HFF-Myc (cell line): ENCODE measurements around the gene FAM83C.
"Not testable (repeated sequence)": the region's sequence is repeated elsewhere in the genome, so short reads cannot be mapped to it uniquely, and the experiment has no call there.

Experiments
- DNase-seq: peaks from one replicate; pipeline ENCODE4 v3.0.0-alpha.2; 2011; ENCODE audit warnings: low read depth; ENCODE audit errors: extremely low read depth
- H3K4me3 ChIP-seq: replicated peaks from 2 replicates; pipeline ENCODE4 v1.5.1; 2011; ENCODE audit warnings: low read depth, mild to moderate bottlenecking, control low read depth, low read length
- TF ChIP-seq, protein P1 (sequence below): IDR thresholded peaks from 2 replicates; pipeline ENCODE4 v1.5.1; 2012; ENCODE audit warnings: mild to moderate bottlenecking, low read depth, low read length, control low read depth; ENCODE audit errors: missing control alignments

Gene FAM83C

GRCh38 chr20:35270021-35270902, 22.0 kb downstream of the FAM83C start:
- no peak overlapping the region for H3K4me3 ChIP-seq
- DNase-seq: no peak
- TF ChIP-seq, protein P1, sequence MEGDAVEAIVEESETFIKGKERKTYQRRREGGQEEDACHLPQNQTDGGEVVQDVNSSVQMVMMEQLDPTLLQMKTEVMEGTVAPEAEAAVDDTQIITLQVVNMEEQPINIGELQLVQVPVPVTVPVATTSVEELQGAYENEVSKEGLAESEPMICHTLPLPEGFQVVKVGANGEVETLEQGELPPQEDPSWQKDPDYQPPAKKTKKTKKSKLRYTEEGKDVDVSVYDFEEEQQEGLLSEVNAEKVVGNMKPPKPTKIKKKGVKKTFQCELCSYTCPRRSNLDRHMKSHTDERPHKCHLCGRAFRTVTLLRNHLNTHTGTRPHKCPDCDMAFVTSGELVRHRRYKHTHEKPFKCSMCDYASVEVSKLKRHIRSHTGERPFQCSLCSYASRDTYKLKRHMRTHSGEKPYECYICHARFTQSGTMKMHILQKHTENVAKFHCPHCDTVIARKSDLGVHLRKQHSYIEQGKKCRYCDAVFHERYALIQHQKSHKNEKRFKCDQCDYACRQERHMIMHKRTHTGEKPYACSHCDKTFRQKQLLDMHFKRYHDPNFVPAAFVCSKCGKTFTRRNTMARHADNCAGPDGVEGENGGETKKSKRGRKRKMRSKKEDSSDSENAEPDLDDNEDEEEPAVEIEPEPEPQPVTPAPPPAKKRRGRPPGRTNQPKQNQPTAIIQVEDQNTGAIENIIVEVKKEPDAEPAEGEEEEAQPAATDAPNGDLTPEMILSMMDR: no peak

GRCh38 chr20:35269055-35269781, 23.0 kb downstream of the FAM83C start:
- TF ChIP-seq, protein P1: peak; percentile 92
- no peak overlapping the region for H3K4me3 ChIP-seq
- no peak for DNase-seq

- TF ChIP-seq, protein P1: no peak
- H3K4me3 ChIP-seq: no peak overlapping the region
- DNase-seq: no peak
These were observed 25.1 kb downstream of the FAM83C start for GRCh38 chr20:35267092-35267491.

GRCh38 chr20:35264755-35265154, 27.5 kb downstream of the FAM83C start:
- DNase-seq: no peak
- TF ChIP-seq, protein P1: peak; percentile 21
- no peak overlapping the region for H3K4me3 ChIP-seq

DNA sequence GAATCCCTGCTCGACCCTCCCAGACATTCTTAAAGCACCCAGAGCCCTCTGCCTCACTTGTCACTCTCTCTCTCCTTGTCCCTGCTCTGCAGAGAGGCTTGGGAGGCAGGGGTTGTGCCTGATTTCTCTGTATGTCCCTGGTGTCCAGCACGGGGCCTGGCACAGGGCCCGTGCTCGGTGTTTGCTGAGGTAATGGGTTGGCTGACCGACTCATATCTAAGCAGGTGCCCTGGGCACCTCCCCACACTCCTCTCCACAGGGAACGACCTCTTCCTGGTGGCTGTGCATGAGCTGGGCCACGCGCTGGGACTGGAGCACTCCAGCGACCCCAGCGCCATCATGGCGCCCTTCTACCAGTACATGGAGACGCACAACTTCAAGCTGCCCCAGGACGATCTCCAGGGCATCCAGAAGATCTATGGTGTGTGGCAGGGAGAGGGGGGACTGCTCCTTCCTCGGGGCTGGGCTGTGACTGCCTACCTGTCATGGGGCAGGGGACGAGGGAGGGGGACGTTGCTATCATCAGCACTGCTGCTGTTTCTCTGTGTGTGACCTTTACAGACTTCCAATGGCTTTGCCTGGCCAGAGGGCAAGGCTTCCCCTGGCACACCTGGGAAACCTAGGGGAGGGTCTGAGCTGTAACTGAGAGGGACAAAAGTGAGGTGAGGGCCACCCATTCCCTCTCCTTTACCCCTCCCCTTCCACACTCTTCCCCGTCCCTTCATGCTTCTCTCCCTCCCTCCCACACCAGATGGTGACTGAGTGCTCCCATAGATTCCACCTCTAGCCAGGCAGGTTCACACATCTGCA, 28.5 kb downstream of the FAM83C start:
- no peak for DNase-seq
- TF ChIP-seq, protein P1: no peak
- no peak overlapping the region for H3K4me3 ChIP-seq

- DNase-seq, H3K4me3 ChIP-seq: not testable (repeated sequence)
These were observed 29.3 kb downstream of the FAM83C start for GRCh38 chr20:35262731-35263531.

- DNase-seq, H3K4me3 ChIP-seq: not testable (repeated sequence)
These were observed 29.9 kb downstream of the FAM83C start for GRCh38 chr20:35262321-35262720.
